Natural killer cell (primary cell): ENCODE results near the gene ARID5B. TPM values are rescaled to one million over a fixed set of nuclear protein-coding genes. Genes with fewer than 3 reads are reported as not detected.

ENCODE experiments used
- ATAC-seq, 3 donors: fragments of 150-1000 bp in 2 of 3; fragments of 200-7000 bp in 1 of 3; cut with Tn5 transposase; 1 replicate in 1 of 3; 2 replicates in 2 of 3; pipeline ENCODE4 v1.10.0; 2021; ENCODE audit warnings: mild to moderate bottlenecking in 2 of 3, moderate library complexity in 2 of 3
- DNase-seq, 2 donors: peaks; one replicate each; pipeline versions ENCODE4 v3.0.0 to v3.0.0-alpha.2; 2013 to 2021; ENCODE audit warnings: mixed read lengths in 1 of 2
- H3K27ac ChIP-seq: one replicate; pipeline ENCODE4 v1.5.1; 2013; ENCODE audit warnings: mild to moderate bottlenecking, low read length
- H3K27me3 ChIP-seq: one replicate; pipeline ENCODE4 v1.6.1; 2013; ENCODE audit warnings: low read length; ENCODE audit not compliant: control insufficient read depth, insufficient read depth
- H3K36me3 ChIP-seq: one replicate; pipeline ENCODE4 v1.6.1; 2013; ENCODE audit warnings: low read length; ENCODE audit not compliant: control insufficient read depth, insufficient read depth
- H3K4me1 ChIP-seq: one replicate; pipeline ENCODE4 v1.6.1; 2013; ENCODE audit warnings: low read length; ENCODE audit not compliant: control insufficient read depth, insufficient read depth
- H3K4me3 ChIP-seq: one replicate; pipeline ENCODE4 v1.5.1; 2013; ENCODE audit warnings: low read length
- H3K9me3 ChIP-seq: one replicate; pipeline ENCODE4 v1.6.1; 2013; ENCODE audit warnings: low read length; ENCODE audit not compliant: control insufficient read depth, insufficient read depth
- H3K27ac Mint-ChIP-seq, 2 donors: one replicate each; pipeline ENCODE4 v1.8.0; 2022; ENCODE audit warnings: mild to moderate bottlenecking in 2 of 2, mixed read lengths in 2 of 2, moderate library complexity in 1 of 2
- H3K27me3 Mint-ChIP-seq, 2 donors: one replicate each; pipeline ENCODE4 v1.8.0; 2022; ENCODE audit warnings: low read depth in 2 of 2, mixed read lengths in 2 of 2
- H3K36me3 Mint-ChIP-seq: one replicate; pipeline ENCODE4 v1.8.0; 2022; ENCODE audit warnings: mixed read lengths
- H3K4me1 Mint-ChIP-seq, 2 donors: one replicate each; pipeline ENCODE4 v1.8.0; 2022; ENCODE audit warnings: mixed read lengths in 2 of 2
- H3K4me3 Mint-ChIP-seq: one replicate; pipeline ENCODE4 v1.8.0; 2022; ENCODE audit warnings: mild to moderate bottlenecking, moderate library complexity, mixed read lengths
- H3K9me3 Mint-ChIP-seq, 2 donors: one replicate each; pipeline ENCODE4 v1.8.0; 2022; ENCODE audit warnings: mixed read lengths in 2 of 2
- CTCF ChIP-seq: fragments of 200-600 bp; IDR thresholded peaks from one replicate; pipeline ENCODE4 v1.8.0; 2022; ENCODE audit warnings: antibody characterized with exemption
- WGBS: methylation state at CpG from one replicate; pipeline ENCODE4 v1.1.7; 2013; ENCODE audit warnings: missing lambda C conversion rate; ENCODE audit not compliant: insufficient coverage; 5-methylcytosine and 5-hydroxymethylcytosine counted together
- intact Hi-C: fragments of 100-400 bp; cut with micrococcal nuclease; formaldehyde crosslinking; loops from one replicate; pipeline ENCODE4 v1.14.2; 2022
- total RNA-seq, 4 donors: library from RNA; stranded (reverse); fragments of 120-200 nt in 1 of 4; gene quantifications; one replicate each; pipeline versions ENCODE4 v1.2.3 to v1.2.4, GENCODE V29; 2013 to 2022

The ARID5B gene
- total RNA-seq, 3 donors from 2014 or later (not counting 1 experiment from before 2014, with no cell fraction given): 22.3 to 44.3 (median 31.3) TPM

- Histone ChIP-seq H3K9me3 (no peaks in the 10 kb centered on the region), H3K4me1 (peaks cover 6% of the 10 kb centered on the region), H3K27me3 (no peaks in the 10 kb centered on the region), H3K27ac (no peak overlapping the region), H3K36me3 (peaks cover 2% of the 10 kb centered on the region), H3K4me3 (no peak overlapping the region)
- no peak overlapping the region for H3K4me3 Mint-ChIP-seq
- peaks cover 43 to 44% of the 10 kb centered on the region in 2 donors for H3K4me1 Mint-ChIP-seq
- no peaks in the 10 kb centered on the region for H3K9me3 Mint-ChIP-seq
- H3K27ac Mint-ChIP-seq: peak overlapping the region in 1 of 2 donors; percentile 10
- no peaks in the 10 kb centered on the region for H3K36me3 Mint-ChIP-seq
- H3K27me3 Mint-ChIP-seq: no peaks in the 10 kb centered on the region
- intact Hi-C loops: no loop called here
- WGBS: 100% methylated on average over 4 of the region's 4 CpGs
- ATAC-seq (no peak), DNase-seq (no peak)
- no peak for TF ChIP-seq CTCF
Observed at GRCh38 chr10:61983255-61983654, 81.8 kb downstream of the ARID5B start.

- peaks cover 6% of the 10 kb centered on the region for H3K4me1 ChIP-seq
- intact Hi-C loops: no loop called here
- H3K27ac ChIP-seq: no peak overlapping the region
- Mint-ChIP-seq H3K27ac (peak overlapping the region in 1 of 2 donors; percentile 96), H3K9me3 (no peaks in the 10 kb centered on the region), H3K4me3 (no peak overlapping the region), H3K36me3 (no peaks in the 10 kb centered on the region), H3K4me1 (peaks cover 41 to 48% of the 10 kb centered on the region in 2 donors), H3K27me3 (no peaks in the 10 kb centered on the region)
- no peaks in the 10 kb centered on the region for H3K9me3 ChIP-seq
- no peak for DNase-seq
- H3K36me3 ChIP-seq: no peaks in the 10 kb centered on the region
- no peaks in the 10 kb centered on the region for H3K27me3 ChIP-seq
- no peak overlapping the region for H3K4me3 ChIP-seq
- WGBS: 100% methylated on average over 1 of the region's 3 CpGs
- ATAC-seq: no peak
- TF ChIP-seq CTCF: no peak
Observed at GRCh38 chr10:61984803-61985418, 83.4 kb downstream of the ARID5B start.

- peaks cover 6% of the 10 kb centered on the region for H3K4me1 ChIP-seq
- Mint-ChIP-seq H3K27ac (peak overlapping the region; percentile 96 to 98), H3K9me3 (no peaks in the 10 kb centered on the region), H3K4me3 (no peak overlapping the region), H3K27me3 (no peaks in the 10 kb centered on the region), H3K36me3 (no peaks in the 10 kb centered on the region), H3K4me1 (peaks cover 48% of the 10 kb centered on the region in 2 donors)
- no peak for TF ChIP-seq CTCF
- no peaks in the 10 kb centered on the region for H3K27me3 ChIP-seq
- ATAC-seq: no peak
- intact Hi-C loops: no loop called here
- no peak overlapping the region for H3K27ac ChIP-seq
- 96% methylated on average over 5 of the region's 5 CpGs for WGBS
- no peaks in the 10 kb centered on the region for H3K36me3 ChIP-seq
- H3K4me3 ChIP-seq: no peak overlapping the region
- DNase-seq: no peak
- no peaks in the 10 kb centered on the region for H3K9me3 ChIP-seq
Observed at GRCh38 chr10:61985715-61986114, 84.2 kb downstream of the ARID5B start.

- Histone ChIP-seq H3K4me3 (no peak overlapping the region), H3K36me3 (no peaks in the 10 kb centered on the region), H3K27me3 (no peaks in the 10 kb centered on the region), H3K27ac (peak overlapping the region; percentile 90), H3K9me3 (no peaks in the 10 kb centered on the region), H3K4me1 (peaks cover 6% of the 10 kb centered on the region)
- Mint-ChIP-seq H3K36me3 (no peaks in the 10 kb centered on the region), H3K27ac (peak overlapping the region; percentile 96 to 98), H3K27me3 (no peaks in the 10 kb centered on the region), H3K9me3 (no peaks in the 10 kb centered on the region), H3K4me3 (peak overlapping the region; percentile 89), H3K4me1 (peaks cover 53% of the 10 kb centered on the region in 2 donors)
- no peak for DNase-seq
- TF ChIP-seq CTCF: no peak
- WGBS: 93% methylated on average over 3 of the region's 3 CpGs
- intact Hi-C loops: no loop called here
- no peak for ATAC-seq
Observed at GRCh38 chr10:61986382-61986781, 84.9 kb downstream of the ARID5B start.
